Peyer's patch (tissue), 4 donors: ENCODE data around the gene DEUP1. TPM values are rescaled to one million over a fixed set of nuclear protein-coding genes. Genes with fewer than 3 reads are reported as not detected.
A peak's percentile ranks its signal among the peaks of the same experiment; 100 is the strongest.

Experiments used
- DNase-seq, 3 donors: peaks; one replicate each; pipeline ENCODE4 v3.0.0-alpha.2; 2017 to 2019
- H3K27ac ChIP-seq, 4 donors: fragments of 200-600 bp; sonication (generic); one replicate each; pipeline ENCODE4 v1.5.1; 2016 to 2019
- H3K27me3 ChIP-seq, 2 donors: fragments of 200-600 bp; sonication (generic); one replicate each; pipeline ENCODE4 v1.5.1; 2019
- H3K36me3 ChIP-seq, 3 donors: fragments of 200-600 bp; sonication (generic); one replicate each; pipeline ENCODE4 v1.5.1; 2016 to 2019
- H3K4me1 ChIP-seq, 4 donors: fragments of 200-600 bp; sonication (generic); one replicate each; pipeline ENCODE4 v1.5.1; 2016 to 2019
- H3K4me3 ChIP-seq, 4 donors: fragments of 200-600 bp; sonication (generic); 1 replicate in 3 of 4; 2 replicates in 1 of 4; pipeline ENCODE4 v1.5.1; 2016 to 2019; ENCODE audit warnings: mild to moderate bottlenecking in 1 of 4
- H3K9me3 ChIP-seq, 4 donors: fragments of 200-600 bp; sonication (generic); one replicate each; pipeline ENCODE4 v1.5.1; 2016 to 2019; ENCODE audit warnings: mild to moderate bottlenecking in 1 of 4
- POLR2A ChIP-seq, 2 donors: fragments of 450-650 bp; IDR thresholded peaks; one replicate each; pipeline ENCODE4 v1.5.1; 2017; ENCODE audit warnings: antibody characterized with exemption in 2 of 2, mild to moderate bottlenecking in 2 of 2, moderate library complexity in 2 of 2
- total RNA-seq, 4 donors: library from RNA; depleted of rRNA; stranded (reverse); fragments of >200 nt; gene quantifications; one replicate each; pipeline ENCODE4 v1.1.0, GENCODE V29; 2016
- TF ChIP-seq, protein P1 (sequence below), 6 experiments: fragments of 450-650 bp in 4 of 6; fragments of 200-600 bp in 2 of 6; sonication (generic) in 1 of 6; IDR thresholded peaks; one replicate each; pipeline ENCODE4 v1.5.1; 2017 to 2019; ENCODE audit warnings: antibody characterized with exemption in 6 of 6, mild to moderate bottlenecking in 3 of 6, moderate library complexity in 1 of 6

Gene DEUP1
- total RNA-seq, 4 donors from 2014 or later, result not detected

DNA sequence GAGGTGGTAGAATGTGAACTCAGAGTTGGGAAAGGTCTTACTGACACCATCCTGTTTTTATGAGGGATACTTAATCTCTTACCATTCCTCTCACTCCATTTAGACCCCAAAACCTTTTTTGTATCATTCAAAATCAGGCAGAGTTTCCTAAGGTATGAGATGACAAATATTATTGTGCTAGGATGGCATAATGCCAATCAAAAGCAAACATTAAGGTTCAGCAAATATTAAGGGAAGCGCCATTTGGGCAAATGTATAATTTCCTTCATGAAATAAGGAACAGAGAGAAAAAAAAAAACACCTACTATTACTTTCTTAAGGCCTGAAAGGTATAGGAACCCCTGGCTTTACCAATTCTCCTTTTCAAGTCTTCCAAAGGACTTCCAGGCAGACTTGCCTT, 150.2 kb downstream of the DEUP1 start:
- H3K36me3 ChIP-seq, result peaks cover 0 to 19% (median 0%) of the 10 kb centered on the region in 3 donors
- no peaks in the 10 kb centered on the region for H3K9me3 ChIP-seq
- H3K4me3 ChIP-seq, result no peak overlapping the region
- no peak for DNase-seq
- no peaks in the 10 kb centered on the region for H3K27me3 ChIP-seq
- H3K27ac ChIP-seq, result peak overlapping the region in 1 of 4 donors; percentile 13
- TF ChIP-seq, protein P1, sequence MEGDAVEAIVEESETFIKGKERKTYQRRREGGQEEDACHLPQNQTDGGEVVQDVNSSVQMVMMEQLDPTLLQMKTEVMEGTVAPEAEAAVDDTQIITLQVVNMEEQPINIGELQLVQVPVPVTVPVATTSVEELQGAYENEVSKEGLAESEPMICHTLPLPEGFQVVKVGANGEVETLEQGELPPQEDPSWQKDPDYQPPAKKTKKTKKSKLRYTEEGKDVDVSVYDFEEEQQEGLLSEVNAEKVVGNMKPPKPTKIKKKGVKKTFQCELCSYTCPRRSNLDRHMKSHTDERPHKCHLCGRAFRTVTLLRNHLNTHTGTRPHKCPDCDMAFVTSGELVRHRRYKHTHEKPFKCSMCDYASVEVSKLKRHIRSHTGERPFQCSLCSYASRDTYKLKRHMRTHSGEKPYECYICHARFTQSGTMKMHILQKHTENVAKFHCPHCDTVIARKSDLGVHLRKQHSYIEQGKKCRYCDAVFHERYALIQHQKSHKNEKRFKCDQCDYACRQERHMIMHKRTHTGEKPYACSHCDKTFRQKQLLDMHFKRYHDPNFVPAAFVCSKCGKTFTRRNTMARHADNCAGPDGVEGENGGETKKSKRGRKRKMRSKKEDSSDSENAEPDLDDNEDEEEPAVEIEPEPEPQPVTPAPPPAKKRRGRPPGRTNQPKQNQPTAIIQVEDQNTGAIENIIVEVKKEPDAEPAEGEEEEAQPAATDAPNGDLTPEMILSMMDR (IDR thresholded peaks at IDR 0.05), result no peak
- no peak for TF ChIP-seq POLR2A (IDR thresholded peaks at IDR 0.05)
- H3K4me1 ChIP-seq, result peaks cover 0 to 18% (median 0%) of the 10 kb centered on the region in 4 donors

DNA sequence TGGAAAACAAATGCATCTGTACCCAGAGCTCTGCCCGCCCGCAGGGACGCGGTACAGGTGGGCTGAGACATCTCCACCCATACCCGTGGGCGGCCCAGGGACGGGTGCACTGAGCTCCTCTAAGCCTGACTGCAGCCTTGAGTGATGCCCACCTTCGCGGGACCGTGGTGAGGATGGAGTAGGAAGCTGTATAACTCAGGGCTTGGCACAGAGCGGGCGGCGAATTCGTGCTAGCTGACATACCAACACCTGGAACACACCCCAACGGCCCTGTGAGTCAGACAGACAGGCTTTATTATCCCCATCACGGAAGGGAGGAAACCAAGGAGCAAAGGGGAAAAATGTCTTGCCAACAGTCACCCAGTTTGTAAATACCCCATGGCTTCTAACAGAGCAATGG, 150.7 kb downstream of the DEUP1 start:
- peak in 2 of 3 donors; percentile 82 to 86 for DNase-seq
- no peaks in the 10 kb centered on the region for H3K9me3 ChIP-seq
- peaks cover 0 to 18% (median 0%) of the 10 kb centered on the region in 4 donors for H3K4me1 ChIP-seq
- H3K27me3 ChIP-seq, result no peaks in the 10 kb centered on the region
- no peak overlapping the region for H3K4me3 ChIP-seq
- peaks cover 0 to 19% (median 0%) of the 10 kb centered on the region in 3 donors for H3K36me3 ChIP-seq
- peak overlapping the region in 3 of 4 donors; percentile 23 to 70 (median 51) for H3K27ac ChIP-seq
- TF ChIP-seq POLR2A (IDR thresholded peaks at IDR 0.05), result no peak
- TF ChIP-seq, protein P1 (IDR thresholded peaks at IDR 0.05), result peak in 2 of 6 experiments; percentile 6 to 16

DNA sequence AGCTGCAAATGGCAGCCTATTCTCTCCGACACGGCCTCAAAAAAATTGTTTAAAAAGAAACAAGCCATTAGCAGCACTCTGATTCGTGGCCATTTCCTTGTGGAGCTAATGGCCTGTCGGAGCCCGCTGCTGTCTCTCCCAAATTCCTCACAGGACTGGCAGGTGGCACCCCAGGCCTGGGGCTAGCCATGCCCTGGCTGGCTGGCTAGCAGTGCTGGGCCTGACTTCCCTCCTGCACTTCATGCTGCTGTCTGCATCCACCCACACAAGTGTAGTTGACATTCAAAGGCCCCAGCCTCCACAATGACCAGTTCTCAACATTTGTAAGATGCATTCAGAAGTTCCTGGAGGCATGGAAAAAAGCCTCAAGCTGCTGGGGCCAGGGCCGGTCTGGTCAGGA, 151.2 kb downstream of the DEUP1 start:
- Histone ChIP-seq H3K4me1 (peaks cover 0 to 20% (median 0%) of the 10 kb centered on the region in 4 donors), H3K4me3 (no peak overlapping the region), H3K9me3 (no peaks in the 10 kb centered on the region), H3K27ac (peak overlapping the region in 3 of 4 donors; percentile 23 to 70 (median 51)), H3K27me3 (no peaks in the 10 kb centered on the region), H3K36me3 (peaks cover 0 to 15% (median 0%) of the 10 kb centered on the region in 3 donors)
- no peak for DNase-seq
- TF ChIP-seq POLR2A (IDR thresholded peaks at IDR 0.05), result no peak
- TF ChIP-seq, protein P1 (IDR thresholded peaks at IDR 0.05), result peak in 1 of 6 experiments; percentile 8

DNA sequence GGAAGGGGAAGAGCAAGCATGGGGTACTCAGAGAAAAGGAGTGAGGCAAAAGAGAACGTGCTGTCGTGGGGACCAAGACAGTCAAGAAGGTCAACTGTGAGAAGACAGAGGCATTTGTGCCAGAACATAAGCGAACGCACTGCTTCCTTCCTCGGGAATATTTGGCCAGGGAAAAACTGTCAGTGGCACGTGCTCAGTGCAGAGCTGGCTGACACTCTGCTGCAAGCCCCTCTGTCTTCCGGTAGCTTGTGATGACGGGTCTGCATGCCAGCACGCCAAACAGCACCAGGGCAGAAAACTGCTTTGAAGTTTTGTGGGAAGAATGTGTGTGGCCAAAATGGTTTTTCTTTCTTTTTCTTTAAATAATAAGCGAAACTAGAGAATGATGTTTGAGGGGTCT, 152.0 kb downstream of the DEUP1 start:
- Histone ChIP-seq H3K27ac (no peak overlapping the region), H3K36me3 (peaks cover 0 to 7% (median 0%) of the 10 kb centered on the region in 3 donors), H3K9me3 (no peaks in the 10 kb centered on the region), H3K4me3 (no peak overlapping the region), H3K4me1 (peaks cover 0 to 28% (median 0%) of the 10 kb centered on the region in 4 donors), H3K27me3 (no peaks in the 10 kb centered on the region)
- TF ChIP-seq, protein P1 (IDR thresholded peaks at IDR 0.05), result no peak
- no peak for TF ChIP-seq POLR2A (IDR thresholded peaks at IDR 0.05)
- DNase-seq, result no peak

DNA sequence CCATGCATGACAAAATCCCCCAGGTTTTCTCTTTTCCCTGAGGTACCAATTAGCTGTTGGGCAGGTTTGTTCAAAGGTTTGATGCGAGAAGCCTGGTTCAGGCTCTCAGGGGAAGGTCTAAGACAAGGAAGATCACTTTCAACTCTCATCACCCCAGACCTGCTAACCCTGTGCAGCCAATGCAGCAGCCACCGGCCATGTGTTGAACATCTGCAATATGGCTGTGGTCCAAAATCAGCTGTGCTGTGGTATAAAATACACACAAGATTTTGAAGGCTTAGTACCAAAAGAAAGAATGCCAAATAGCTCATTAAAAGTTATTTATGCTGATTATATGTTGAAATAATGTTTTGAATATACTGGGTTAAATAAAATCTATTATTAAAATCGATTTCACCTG, 154.2 kb downstream of the DEUP1 start:
- no peak for TF ChIP-seq POLR2A (IDR thresholded peaks at IDR 0.05)
- TF ChIP-seq, protein P1 (IDR thresholded peaks at IDR 0.05), result no peak
- no peak overlapping the region for H3K27ac ChIP-seq
- no peak for DNase-seq
- H3K9me3 ChIP-seq, result no peaks in the 10 kb centered on the region
- no peak overlapping the region for H3K4me3 ChIP-seq
- no peaks in the 10 kb centered on the region for H3K27me3 ChIP-seq
- peaks cover 0 to 28% (median 0%) of the 10 kb centered on the region in 4 donors for H3K4me1 ChIP-seq
- H3K36me3 ChIP-seq, result no peaks in the 10 kb centered on the region

DNA sequence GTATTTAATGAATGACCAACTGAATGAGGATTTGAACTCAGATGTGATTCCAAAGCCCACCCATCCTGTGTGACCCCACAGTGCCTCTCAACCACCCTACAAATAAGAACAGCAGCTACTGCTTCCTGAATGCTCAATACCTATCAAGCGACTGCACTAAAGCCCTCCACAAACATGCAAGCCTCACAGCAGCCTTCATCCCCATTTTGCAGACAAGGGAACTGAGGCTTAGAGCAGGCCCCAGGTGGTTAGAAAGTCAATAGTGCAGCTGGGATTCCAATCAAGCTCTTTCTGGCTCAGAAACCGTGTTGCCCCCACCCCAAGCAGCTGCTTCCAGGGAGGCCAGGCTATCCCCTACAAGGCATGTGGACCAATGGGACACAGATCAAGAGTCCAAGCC, 155.4 kb downstream of the DEUP1 start:
- Histone ChIP-seq H3K27ac (no peak overlapping the region), H3K4me3 (no peak overlapping the region), H3K27me3 (no peaks in the 10 kb centered on the region), H3K9me3 (no peaks in the 10 kb centered on the region), H3K36me3 (no peaks in the 10 kb centered on the region), H3K4me1 (peaks cover 0 to 28% (median 0%) of the 10 kb centered on the region in 4 donors)
- no peak for TF ChIP-seq POLR2A (IDR thresholded peaks at IDR 0.05)
- TF ChIP-seq, protein P1 (IDR thresholded peaks at IDR 0.05), result no peak
- no peak for DNase-seq
